HG03159 (cell line): ENCODE results near the gene INMT.

Source experiments
- ATAC-seq: cut with Tn5 transposase; IDR thresholded peaks from one replicate; pipeline ENCODE4 v1.9.1; 2021; ENCODE audit warnings: mild to moderate bottlenecking, moderate library complexity; ENCODE audit not compliant: unreplicated experiment

Gene INMT

DNA sequence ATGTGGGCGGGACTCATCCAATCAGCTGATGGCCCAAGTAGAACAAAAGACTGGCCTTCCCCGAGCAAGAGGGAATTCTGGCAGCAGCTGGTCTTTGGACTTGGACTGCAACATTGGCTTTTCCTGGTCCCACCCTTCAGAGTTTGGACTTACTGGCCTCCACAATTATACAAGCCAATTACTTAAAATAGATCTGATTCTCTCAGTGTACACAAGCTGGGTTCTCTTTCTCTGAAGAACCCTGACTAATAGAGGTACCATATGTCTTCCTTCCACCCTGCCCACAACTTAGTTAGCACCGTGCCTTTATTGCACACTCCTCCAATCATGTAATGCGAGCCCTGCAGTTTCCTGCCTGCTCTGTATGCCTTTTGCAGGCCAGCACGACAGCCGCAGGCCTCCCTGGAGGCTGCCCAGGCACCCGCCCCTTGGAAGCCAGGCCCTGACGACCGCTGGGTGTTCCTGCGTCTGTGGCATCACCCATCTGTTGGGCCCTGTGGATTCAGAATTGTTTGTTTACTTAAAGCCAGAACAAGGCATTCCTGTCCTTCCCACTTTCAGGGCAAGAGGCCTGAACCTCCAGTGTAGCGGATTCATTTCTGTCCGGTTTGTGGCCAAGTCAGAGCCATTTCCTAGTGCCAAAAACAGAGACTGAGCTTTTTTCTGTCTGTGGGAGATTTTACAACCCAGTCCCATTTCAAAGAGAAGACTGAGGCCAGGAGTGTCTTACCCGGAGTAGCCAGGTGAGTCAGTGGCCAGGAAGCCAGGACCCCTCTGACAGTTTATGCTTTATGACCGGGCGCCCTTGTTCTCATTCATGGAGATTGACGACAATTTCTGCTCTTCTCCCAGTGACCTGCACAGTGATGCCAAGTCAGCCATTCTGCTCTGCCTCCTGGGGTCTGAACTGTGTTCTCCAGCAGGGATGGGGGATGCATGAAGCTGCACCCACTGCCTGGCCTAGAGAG, 968 bp upstream of the INMT start:
- no peak for ATAC-seq

DNA sequence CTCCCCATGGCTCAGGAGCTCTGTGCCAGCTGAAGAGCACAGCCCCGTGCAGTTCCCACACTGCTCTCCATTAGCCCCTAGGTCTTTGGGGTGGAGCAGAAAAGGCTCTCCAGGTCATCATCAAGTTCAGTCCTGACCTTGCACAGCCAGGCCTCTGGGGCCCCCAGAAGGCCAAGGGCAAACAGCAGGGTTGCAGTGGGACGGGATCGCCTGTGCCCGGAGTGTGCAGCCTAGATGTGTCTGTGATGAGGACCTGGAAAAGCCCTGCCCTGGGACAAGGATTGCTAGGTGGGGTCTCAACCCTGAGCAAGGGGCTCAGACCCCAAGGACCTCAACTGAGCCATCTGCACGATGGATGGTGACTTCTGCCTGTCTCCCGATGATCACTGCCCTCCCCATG, 549 bp downstream of the INMT start:
- no peak for ATAC-seq

GRCh38 chr7:30752979-30753378, 1.0 kb downstream of the INMT start:
- ATAC-seq = no peak

- ATAC-seq = no peak
These were observed 2.5 kb downstream of the INMT start for GRCh38 chr7:30754315-30754877.

DNA sequence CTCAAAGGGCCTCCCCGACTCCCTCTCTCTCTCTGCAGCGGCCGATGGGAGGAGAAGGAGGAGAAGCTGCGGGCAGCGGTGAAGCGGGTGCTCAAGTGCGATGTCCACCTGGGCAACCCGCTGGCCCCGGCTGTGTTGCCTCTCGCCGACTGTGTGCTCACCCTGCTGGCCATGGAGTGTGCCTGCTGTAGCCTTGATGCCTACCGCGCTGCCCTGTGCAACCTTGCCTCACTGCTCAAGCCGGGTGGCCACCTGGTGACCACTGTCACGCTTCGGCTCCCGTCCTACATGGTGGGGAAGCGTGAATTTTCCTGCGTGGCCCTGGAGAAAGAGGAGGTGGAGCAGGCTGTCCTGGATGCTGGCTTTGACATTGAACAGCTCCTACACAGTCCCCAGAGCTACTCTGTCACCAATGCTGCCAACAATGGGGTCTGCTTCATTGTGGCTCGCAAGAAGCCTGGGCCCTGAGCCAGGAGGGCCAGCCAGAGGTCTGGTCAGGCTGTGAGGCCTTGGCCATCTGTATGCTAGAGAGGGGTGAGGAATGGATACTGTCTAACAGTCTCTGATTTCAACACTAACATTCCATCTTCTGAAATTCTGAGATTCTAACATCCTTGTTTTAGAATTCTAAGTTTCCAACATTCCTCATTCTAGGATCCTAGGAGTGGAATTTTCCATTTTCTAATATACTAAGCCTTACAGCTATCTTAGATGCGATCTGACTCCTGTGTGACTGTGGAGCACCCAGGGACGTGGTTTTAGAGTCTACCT, 3.6 kb downstream of the INMT start:
- ATAC-seq = no peak

DNA sequence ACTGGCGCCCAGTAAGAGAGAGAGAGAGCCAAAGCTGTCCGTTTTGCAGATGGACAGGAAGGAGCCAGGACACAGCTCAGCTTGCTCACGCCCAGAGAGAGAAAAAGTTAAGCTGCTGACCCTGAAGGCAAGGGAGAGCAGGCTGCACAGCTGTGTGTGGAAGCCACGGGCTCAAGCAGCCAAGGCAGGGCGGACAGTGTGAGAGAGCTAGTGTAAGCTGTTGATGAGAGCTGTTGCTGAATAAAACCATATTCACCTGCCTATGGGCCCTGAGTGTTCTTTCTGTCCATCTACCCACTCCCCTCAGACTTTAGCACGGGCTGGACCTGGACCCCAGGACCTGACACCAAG, 5.4 kb downstream of the INMT start:
- ATAC-seq = no peak

GRCh38 chr7:30760514-30761213, 8.7 kb downstream of the INMT start:
- no peak for ATAC-seq

DNA sequence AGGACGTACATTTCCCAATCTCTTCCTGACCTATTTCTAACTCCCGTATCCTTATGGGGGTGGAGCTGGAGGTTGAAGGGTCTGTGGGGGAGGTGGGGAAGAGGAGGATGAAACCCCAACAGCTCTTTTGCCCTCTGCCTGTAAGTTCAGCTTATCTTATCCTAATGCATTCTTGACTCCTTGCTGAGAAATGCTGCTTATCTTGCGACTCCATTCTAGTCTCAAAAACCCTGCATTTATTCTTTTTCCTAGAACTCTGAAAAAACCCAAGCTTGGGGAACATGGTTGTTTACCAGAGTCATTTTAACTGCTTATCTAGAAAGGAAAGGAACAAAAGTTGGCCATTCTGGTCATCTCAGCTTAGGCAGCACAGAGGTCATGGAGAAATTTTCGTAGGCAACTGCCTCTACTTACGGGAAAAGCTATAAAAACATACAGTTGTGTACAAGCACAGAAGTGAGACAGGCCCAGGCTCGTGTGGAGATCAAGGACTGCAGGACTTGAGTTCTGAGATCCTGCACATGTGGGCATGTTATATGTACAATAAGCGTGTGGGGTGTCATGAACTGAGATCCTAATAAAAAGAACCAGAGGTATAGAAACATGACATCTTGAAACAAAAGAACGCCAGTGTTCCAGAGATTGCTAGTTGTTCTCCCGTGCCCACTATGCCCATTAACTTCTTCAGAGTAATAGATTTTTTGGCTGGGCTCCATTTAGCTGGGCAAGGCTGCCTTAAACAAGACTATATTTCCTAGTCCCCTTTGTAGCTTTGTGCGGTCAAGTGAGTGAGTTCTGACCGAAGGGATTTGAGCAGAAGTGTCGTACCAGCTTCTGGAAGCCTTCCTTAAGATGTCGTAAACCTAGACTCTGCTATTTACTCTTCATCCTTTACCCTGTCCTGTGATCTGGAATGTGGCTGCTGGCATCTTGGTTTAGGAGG, 9.6 kb downstream of the INMT start:
- no peak for ATAC-seq

DNA sequence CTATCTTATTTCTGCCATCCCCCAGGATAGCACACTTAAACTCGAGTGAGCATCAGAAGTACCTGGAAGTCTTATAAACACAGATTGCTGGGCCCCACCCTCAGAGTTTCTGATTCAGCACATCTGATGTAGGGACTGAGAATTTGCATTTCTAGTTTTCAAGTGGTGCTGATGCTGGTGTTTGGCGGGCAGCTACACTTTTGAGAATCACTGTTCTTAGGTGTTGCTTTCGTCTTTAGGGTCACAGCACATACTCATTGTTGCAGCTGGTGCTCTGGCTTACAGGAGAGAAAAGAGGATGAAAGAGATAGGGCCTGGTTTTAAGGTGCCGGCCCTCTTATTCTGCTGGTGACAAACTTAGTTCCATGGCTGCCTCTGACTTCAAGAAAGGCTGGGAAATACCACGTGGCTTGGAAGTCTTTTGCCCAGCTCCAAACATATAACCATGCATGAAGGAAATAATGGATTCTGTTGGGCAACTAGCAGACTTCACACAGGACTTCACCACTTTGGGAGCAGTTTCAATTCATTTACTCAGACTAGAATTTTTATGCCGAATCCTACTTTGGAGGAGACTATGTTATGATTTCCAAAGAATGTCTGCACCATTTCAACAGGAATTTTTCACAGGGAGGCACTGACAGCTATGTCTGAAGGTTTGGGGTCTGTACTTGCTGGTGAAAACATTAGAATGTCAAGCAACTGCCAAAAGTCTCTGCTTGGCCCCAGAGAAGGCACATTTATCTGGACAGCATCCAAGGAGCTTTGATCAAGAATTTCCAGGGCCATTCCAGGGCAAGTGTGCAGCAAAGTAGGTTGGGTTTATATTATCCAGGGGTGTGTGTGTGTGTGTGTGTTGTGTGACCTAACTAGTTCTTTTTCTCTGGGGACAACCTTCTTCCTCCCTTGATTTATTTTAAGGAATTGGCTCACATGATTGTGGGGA, 12.4 kb downstream of the INMT start:
- ATAC-seq = peak; percentile 63

- ATAC-seq = no peak
These were observed 13.5 kb downstream of the INMT start for GRCh38 chr7:30765408-30765807.

DNA sequence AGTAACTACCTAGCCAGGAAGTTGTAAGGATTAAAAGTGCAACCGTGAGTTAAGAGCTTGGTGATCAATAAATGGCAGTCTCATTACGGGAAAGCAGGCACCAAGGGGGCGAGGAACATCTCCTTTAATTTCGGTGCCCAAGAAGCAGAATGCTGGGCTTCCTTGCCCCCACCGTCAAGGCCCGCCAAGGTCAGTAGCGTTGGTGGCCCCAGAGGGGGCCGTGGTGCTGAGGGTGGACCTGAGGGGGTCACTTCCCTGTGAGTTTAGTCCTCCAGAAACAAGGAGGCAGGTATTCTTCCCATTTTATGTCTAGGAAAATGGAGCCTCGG, 18.9 kb downstream of the INMT start:
- ATAC-seq = no peak

- ATAC-seq = peak; percentile 88
These were observed 19.4 kb downstream of the INMT start, which contains the start of gene MINDY4 for GRCh38 chr7:30771174-30771879. TSS of gene MINDY4 (plus strand) at chr7:30771417. CDS start at chr7:30771494, 77 bp downstream.

- ATAC-seq = peak; percentile 35
These were observed 20.0 kb downstream of the INMT start for GRCh38 chr7:30771880-30772425.

DNA sequence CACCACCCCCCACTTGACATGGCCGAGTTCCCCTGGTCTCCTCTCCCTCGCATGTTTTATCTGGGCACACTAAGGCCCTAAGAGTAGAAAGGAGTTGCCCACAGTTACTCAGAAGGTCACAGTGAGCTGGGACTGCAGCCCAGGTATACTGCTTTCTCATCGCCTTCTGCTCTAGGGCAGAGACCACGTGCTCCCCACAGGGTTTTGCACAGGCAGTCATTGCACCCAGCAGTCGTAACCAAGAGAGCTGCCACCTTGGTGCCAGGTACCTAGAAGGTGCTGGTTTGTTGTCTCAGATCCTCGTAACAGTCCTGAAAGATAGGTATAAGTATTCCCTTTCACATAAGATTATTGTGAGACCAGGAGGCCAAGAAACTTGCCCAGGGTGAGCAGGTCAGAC, 21.0 kb downstream of the INMT start:
- ATAC-seq = no peak

DNA sequence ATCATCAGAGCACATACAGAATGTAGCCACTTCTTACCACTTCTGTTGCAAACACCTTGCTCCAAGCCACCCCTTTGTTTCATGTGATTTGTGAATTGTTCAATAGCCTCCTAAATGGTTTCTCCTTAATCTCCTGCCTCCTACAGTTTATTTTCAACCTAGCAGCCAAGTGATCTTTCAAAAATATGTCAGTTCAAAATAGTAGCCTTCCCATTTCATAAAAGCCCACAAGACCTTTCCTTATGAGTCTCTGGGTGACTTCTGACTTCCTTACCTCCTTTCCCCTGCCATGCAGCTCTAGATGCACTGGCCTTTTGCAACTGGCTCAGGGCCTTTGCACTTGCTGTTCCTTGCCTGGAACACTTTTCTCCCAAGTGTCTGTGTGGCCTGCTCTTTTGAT, 24.1 kb downstream of the INMT start:
- no peak for ATAC-seq

DNA sequence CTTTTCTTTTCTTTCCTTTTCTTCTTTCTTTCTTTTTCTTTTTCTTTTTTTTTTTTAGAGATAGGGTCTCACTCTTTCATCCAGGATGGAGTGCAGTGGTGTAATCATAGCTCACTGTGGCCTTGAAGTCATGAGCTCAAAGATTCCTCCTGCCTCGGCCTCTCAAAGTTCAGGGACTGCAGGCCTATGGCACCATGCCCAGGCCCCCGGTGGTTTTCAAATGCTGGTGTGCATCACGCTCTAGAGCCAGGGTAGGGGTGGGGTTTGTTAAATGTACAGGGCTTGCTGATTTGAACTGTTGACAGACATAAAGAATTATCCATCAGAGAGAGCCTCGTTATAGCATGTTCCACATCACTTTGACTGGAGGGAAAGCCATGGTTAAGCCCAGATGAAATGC, 25.0 kb downstream of the INMT start:
- ATAC-seq = no peak

DNA sequence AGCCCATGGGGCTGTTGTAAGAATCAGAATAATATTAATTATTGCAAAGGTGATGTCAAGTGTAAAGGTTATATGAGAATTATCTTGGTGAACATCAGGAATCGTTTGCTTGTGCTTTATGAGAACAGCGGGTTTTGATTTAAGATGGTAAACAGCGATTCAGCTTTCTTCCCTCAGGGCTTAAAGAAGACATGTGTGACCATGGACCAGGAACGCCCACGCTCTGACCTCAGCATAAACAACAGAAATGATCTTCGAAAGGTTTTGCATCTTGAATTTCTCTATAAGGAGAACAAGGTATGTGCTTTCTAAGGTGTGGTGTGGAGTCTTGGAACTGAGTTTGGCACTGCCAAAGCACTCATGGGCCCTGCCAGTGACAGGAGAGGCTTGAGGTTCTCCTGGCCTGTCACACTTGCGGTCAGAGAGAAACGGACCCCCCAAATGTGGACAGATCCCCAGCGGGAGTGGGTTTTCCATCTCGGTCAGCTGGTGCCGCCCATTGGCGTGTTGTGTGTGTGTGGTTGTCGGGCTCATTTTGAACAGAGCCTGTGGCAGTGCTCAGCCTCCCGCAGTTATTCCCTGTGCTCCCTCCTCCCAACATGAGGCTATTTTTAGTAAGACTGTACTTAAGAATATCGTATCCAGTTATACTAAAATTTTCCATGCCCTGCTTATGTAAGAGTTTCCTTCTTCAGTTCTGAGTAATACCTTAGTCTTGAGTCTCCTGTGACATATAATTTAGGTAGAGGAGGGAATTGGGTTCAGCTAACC, 26.5 kb downstream of the INMT start:
- ATAC-seq = no peak
